GM12892 (cell line): Measurements from ENCODE around the gene TRIM10.

Experiments
- POLR2A ChIP-seq: IDR thresholded peaks from 2 replicates; pipeline ENCODE4 v1.6.1; 2011; ENCODE audit warnings: low read depth, low read length, control low read depth
- POLR2AphosphoS5 ChIP-seq: IDR thresholded peaks from 2 replicates; pipeline ENCODE4 v1.6.1; 2011; ENCODE audit warnings: low read depth, low read length, control low read depth
- TAF1 ChIP-seq: IDR thresholded peaks from 2 replicates; pipeline ENCODE4 v1.6.1; 2011; ENCODE audit warnings: low read depth, mild to moderate bottlenecking, control low read depth, low read length, borderline replicate concordance

DNA sequence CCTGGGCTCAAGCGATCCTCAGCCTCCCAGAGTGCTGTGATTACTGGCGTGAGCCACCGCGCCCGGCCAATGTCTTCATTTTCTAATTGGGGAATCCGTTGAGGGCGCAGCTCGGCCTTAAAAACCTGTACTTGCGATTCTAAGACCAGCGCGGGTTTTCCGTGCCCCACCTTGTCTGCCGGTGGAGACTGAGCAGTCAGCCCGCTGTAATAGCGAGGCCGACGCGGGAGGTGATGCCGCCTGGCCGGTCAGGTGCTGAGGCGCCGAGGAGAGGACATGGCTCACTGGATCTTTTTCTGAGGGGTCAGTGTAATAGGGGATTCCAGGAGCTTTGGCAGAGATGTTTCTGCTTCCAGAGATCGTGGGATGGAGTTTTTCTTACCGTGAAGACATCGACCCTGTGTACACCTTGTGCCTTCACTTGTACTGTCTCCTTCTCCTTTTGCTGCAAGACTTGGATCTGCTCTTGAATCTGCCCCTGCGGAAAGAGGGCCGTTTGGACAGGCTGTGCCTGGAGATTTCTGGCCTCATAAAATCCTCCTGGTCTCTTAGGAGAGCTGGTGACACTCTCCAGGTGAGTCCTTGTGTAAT, 49.6 kb downstream of the TRIM10 start:
- TF ChIP-seq POLR2AphosphoS5, result no peak
- no peak for TF ChIP-seq POLR2A
- TF ChIP-seq TAF1, result no peak
